ENCODE data around the gene PIF1. TPM values are rescaled to one million over a fixed set of nuclear protein-coding genes. Genes with fewer than 3 reads are reported as not detected.

The PIF1 gene
- polyA plus RNA-seq, 1 donor (not counting 4 experiments of a cell fraction or from before 2014, with no cell fraction given): 7.6 TPM

- TF ChIP-seq CTCF (optimal IDR thresholded peaks at IDR 0.05 in 1 of 3, IDR thresholded peaks at IDR 0.05 in 1 of 3, conservative IDR thresholded peaks at IDR 0.05 in 1 of 3; ENCODE audit: extremely low read depth in 1 of 3, insufficient read depth in 2 of 3, low read length in 3 of 3) (no peak), EZH2 (IDR thresholded peaks at IDR 0.05; ENCODE audit: low read length) (no peak)
- H2AFZ ChIP-seq (ENCODE audit: control insufficient read depth, low read length): no peak overlapping the region
- no peak overlapping the region for H3K9ac ChIP-seq (ENCODE audit: control insufficient read depth, extremely low read depth, insufficient read depth, low read length)
- H4K20me1 ChIP-seq (ENCODE audit: control insufficient read depth, extremely low read depth, insufficient read depth, low read length): no peaks in the 10 kb centered on the region
- DNase-seq (ENCODE audit: low read depth, low spot score) (no peak), FAIRE-seq (no peak)
- no peak overlapping the region for H3K27ac ChIP-seq (ENCODE audit: control insufficient read depth, insufficient read depth, low read length)
- peaks cover 51% of the 10 kb centered on the region for H3K27me3 ChIP-seq (ENCODE audit: control insufficient read depth, extremely low read depth, insufficient read depth, low read length)
- no peaks in the 10 kb centered on the region for H3K9me1 ChIP-seq (ENCODE audit: control insufficient read depth, extremely low read depth, insufficient read depth, low read length)
- no peaks in the 10 kb centered on the region for H3K9me3 ChIP-seq (ENCODE audit: control insufficient read depth, low read depth, low read length)
- no peaks in the 10 kb centered on the region for H3K36me3 ChIP-seq (ENCODE audit: control insufficient read depth in 2 of 2, extremely low read depth in 1 of 2, insufficient read depth in 2 of 2, low read length in 2 of 2)
- no peaks in the 10 kb centered on the region for H3K79me2 ChIP-seq (ENCODE audit: control insufficient read depth, insufficient read depth, low read length)
- dilution Hi-C loops (cut with MboI; ENCODE audit: extremely low pct_ligation_motif_present, low sequenced_read_pairs): no loop called here
- no peak overlapping the region for H3K4me2 ChIP-seq (ENCODE audit: control insufficient read depth, extremely low read depth, insufficient read depth, low read depth, low read length)
- no peaks in the 10 kb centered on the region for H3K4me1 ChIP-seq (ENCODE audit: control insufficient read depth, extremely low read depth, insufficient read depth, low read length)
- no peak overlapping the region for H3K4me3 ChIP-seq (ENCODE audit: control insufficient read depth in 2 of 3, extremely low read depth in 1 of 3, insufficient read depth in 2 of 3, low read depth in 1 of 3, low read length in 3 of 3)
Observed at GRCh38 chr15:64772488-64772887, 53.0 kb downstream of the PIF1 start.

- no peaks in the 10 kb centered on the region for H3K36me3 ChIP-seq (ENCODE audit: control insufficient read depth in 2 of 2, extremely low read depth in 1 of 2, insufficient read depth in 2 of 2, low read length in 2 of 2)
- no peak overlapping the region for H3K9ac ChIP-seq (ENCODE audit: control insufficient read depth, extremely low read depth, insufficient read depth, low read length)
- H3K27ac ChIP-seq (ENCODE audit: control insufficient read depth, insufficient read depth, low read length): no peak overlapping the region
- FAIRE-seq (no peak), DNase-seq (ENCODE audit: low read depth, low spot score) (no peak)
- H3K4me3 ChIP-seq (ENCODE audit: control insufficient read depth in 2 of 3, extremely low read depth in 1 of 3, insufficient read depth in 2 of 3, low read depth in 1 of 3, low read length in 3 of 3): no peak overlapping the region
- no peaks in the 10 kb centered on the region for H4K20me1 ChIP-seq (ENCODE audit: control insufficient read depth, extremely low read depth, insufficient read depth, low read length)
- no peak overlapping the region for H3K4me2 ChIP-seq (ENCODE audit: control insufficient read depth, extremely low read depth, insufficient read depth, low read depth, low read length)
- no peak for TF ChIP-seq CTCF (optimal IDR thresholded peaks at IDR 0.05 in 1 of 3, IDR thresholded peaks at IDR 0.05 in 1 of 3, conservative IDR thresholded peaks at IDR 0.05 in 1 of 3; ENCODE audit: extremely low read depth in 1 of 3, insufficient read depth in 2 of 3, low read length in 3 of 3)
- no peak for TF ChIP-seq EZH2 (IDR thresholded peaks at IDR 0.05; ENCODE audit: low read length)
- no peaks in the 10 kb centered on the region for H3K4me1 ChIP-seq (ENCODE audit: control insufficient read depth, extremely low read depth, insufficient read depth, low read length)
- no peaks in the 10 kb centered on the region for H3K9me3 ChIP-seq (ENCODE audit: control insufficient read depth, low read depth, low read length)
- peaks cover 32% of the 10 kb centered on the region for H3K27me3 ChIP-seq (ENCODE audit: control insufficient read depth, extremely low read depth, insufficient read depth, low read length)
- dilution Hi-C loops (cut with MboI; ENCODE audit: extremely low pct_ligation_motif_present, low sequenced_read_pairs): no loop called here
- H3K79me2 ChIP-seq (ENCODE audit: control insufficient read depth, insufficient read depth, low read length): no peaks in the 10 kb centered on the region
- H3K9me1 ChIP-seq (ENCODE audit: control insufficient read depth, extremely low read depth, insufficient read depth, low read length): no peaks in the 10 kb centered on the region
- no peak overlapping the region for H2AFZ ChIP-seq (ENCODE audit: control insufficient read depth, low read length)
Observed at GRCh38 chr15:64770626-64771025, 54.8 kb downstream of the PIF1 start.
